ENCODE measurements around the gene ARHGAP18. TPM values are rescaled to one million over a fixed set of nuclear protein-coding genes. Genes with fewer than 3 reads are reported as not detected.

ARHGAP18 gene
- total and polyA plus RNA-seq, 5 donors: 3.0 to 6.5 (median 5.5) TPM

DNA sequence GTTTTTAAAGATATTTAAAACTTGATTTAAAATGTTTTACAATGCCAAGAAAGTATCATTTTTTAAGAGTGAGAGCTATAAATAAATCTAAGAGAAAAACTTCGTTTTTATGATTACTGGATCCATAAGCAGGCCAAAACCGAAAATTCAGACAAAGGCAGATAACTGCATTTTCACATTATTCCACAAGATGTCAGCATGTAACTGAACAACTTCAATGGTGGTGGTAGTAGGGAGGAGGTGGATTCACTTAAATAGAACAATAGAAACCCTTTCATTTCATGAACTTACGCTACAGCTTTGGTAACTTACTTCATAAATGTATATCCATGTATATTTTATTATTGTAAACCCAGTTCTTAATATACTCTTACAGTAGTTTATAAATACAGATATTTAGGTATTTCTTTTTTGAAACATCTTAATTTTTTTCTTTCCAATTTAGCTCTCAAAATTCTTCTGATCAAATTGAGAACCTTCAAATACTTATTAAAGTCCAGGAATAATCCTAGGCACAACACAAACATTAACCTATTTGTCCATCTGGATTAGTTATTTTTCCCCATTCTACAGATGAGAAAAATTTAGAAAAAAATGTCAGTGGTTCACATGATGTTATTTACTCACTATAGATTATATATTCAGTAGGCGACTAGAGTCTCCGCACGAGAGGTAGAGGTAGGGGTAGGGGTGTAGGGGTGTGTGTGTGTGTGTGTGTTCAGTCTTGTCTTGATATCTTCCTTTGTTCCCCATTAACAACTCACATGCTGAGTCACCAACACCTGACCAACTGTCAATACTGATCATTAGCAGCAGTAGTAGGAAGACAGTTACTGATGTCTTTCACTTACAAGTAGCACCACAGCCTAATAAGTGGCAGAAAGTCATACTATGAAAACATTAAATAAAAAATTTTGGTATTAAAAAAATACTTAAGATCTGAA, 111.5 kb downstream of the ARHGAP18 start:
- Histone ChIP-seq H3K4me3 (ENCODE audit: low read length) (no peak overlapping the region), H3K4me1 (ENCODE audit: control insufficient read depth, insufficient read depth, low read length) (no peaks in the 10 kb centered on the region), H3K27ac (ENCODE audit: low read length) (no peak overlapping the region), H3K27me3 (ENCODE audit: control insufficient read depth, insufficient read depth) (no peaks in the 10 kb centered on the region), H3K9me3 (ENCODE audit: control insufficient read depth, low read length) (no peaks in the 10 kb centered on the region)
- WGBS: 46% methylated on average over 6 of the region's 6 CpGs
- no peak for DNase-seq
- peak; percentile 75 to 76 for ATAC-seq
- intact Hi-C loops (cut with DNase I): loop anchor here in 2 of 4 donors (5.0 to 10.0 kb wide), 2 partner anchors 134 to 426 kb away; no protein-coding TSS in a partner anchor

DNA sequence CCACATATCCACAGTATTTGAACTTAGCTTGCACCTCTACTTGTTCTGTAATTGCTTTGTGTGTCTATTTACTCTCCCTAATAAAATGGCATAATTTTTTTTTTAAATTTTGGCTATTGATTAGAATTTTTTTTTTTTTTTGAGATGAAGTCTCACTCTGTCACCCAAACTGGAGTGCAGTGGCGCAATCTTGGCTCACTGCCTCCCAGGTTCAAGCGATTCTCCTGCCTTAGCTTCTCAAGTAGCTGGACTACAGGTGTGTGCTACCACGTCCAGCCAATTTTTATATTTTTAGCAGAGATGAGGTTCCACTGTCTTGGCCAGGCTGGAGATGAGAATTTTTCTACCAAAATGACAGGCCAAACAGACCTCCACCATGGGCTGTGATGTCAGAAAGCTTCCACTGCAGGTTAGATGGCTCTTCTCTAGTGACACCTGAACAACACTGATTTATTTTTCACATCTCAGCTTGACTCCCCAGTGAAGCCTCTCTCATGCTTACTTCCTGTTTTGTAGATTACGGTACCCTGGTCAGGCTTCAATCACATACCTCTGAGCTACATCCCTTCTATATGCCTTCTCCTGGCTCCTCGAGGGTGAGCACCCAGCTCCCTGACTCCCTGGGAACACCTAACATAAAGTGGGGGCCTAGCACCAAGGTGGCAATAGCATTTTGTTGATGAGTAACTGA, 112.8 kb downstream of the ARHGAP18 start:
- no peak overlapping the region for H3K4me3 ChIP-seq (ENCODE audit: low read length)
- ATAC-seq (no peak), DNase-seq (no peak)
- intact Hi-C loops (cut with DNase I): loop anchor here in 2 of 4 donors (5.0 to 10.0 kb wide), 2 partner anchors 135 to 428 kb away; no protein-coding TSS in a partner anchor
- no peak overlapping the region for H3K27ac ChIP-seq (ENCODE audit: low read length)
- no peaks in the 10 kb centered on the region for H3K4me1 ChIP-seq (ENCODE audit: control insufficient read depth, insufficient read depth, low read length)
- no peaks in the 10 kb centered on the region for H3K27me3 ChIP-seq (ENCODE audit: control insufficient read depth, insufficient read depth)
- H3K9me3 ChIP-seq (ENCODE audit: control insufficient read depth, low read length): no peaks in the 10 kb centered on the region
- 87% methylated on average over 5 of the region's 5 CpGs for WGBS

DNA sequence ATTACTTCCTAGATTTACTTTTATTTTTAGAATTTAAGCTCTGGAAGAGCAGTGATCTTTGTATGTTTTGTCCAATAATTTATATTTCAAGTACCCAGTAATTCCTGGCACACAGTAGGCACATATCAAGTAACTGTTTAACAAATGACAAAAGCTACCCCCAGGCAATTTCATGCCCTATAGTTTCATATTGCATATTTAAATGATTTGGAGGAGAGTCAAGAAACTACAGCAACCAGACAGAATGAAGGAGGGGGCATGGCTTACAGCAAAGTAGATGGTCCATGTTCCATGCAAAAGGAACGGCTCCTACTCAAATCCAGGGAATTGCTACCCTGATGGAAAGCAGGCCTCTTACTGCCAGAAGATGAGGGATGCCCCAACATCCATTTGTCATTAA, 113.5 kb downstream of the ARHGAP18 start:
- Histone ChIP-seq H3K27me3 (ENCODE audit: control insufficient read depth, insufficient read depth) (no peaks in the 10 kb centered on the region), H3K4me3 (ENCODE audit: low read length) (no peak overlapping the region), H3K4me1 (ENCODE audit: control insufficient read depth, insufficient read depth, low read length) (no peaks in the 10 kb centered on the region), H3K9me3 (ENCODE audit: control insufficient read depth, low read length) (no peaks in the 10 kb centered on the region), H3K27ac (ENCODE audit: low read length) (no peak overlapping the region)
- WGBS: 81% methylated on average over 1 of the region's 1 CpG
- no peak for DNase-seq
- intact Hi-C loops (cut with DNase I): loop anchor here in 2 of 4 donors (5.0 to 10.0 kb wide), 2 partner anchors 136 to 428 kb away; no protein-coding TSS in a partner anchor
- ATAC-seq: no peak

DNA sequence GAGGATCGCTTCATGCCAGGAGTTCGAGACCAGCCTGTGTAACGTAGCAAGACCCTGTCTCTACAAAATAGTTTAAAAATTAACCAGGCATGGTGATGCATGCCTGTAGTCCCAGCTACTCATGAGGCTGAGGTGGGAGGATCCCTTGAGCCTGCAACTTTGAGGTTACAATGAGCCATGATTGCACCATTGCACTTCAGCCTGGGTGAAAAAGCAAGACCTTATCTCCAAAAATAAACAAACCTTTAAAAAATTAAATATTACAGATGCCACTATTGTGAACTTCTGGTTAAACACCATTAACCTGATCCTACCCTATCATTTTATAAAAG, 116.8 kb downstream of the ARHGAP18 start:
- H3K4me3 ChIP-seq (ENCODE audit: low read length): no peak overlapping the region
- H3K27ac ChIP-seq (ENCODE audit: low read length): no peak overlapping the region
- no peaks in the 10 kb centered on the region for H3K4me1 ChIP-seq (ENCODE audit: control insufficient read depth, insufficient read depth, low read length)
- no peaks in the 10 kb centered on the region for H3K9me3 ChIP-seq (ENCODE audit: control insufficient read depth, low read length)
- ATAC-seq (no peak), DNase-seq (no peak)
- 98% methylated on average over 3 of the region's 3 CpGs for WGBS
- intact Hi-C loops (cut with DNase I): loop anchor here in 1 of 4 donors (10.0 kb wide), 1 partner anchor 432 kb away; no protein-coding TSS in a partner anchor
- no peaks in the 10 kb centered on the region for H3K27me3 ChIP-seq (ENCODE audit: control insufficient read depth, insufficient read depth)

DNA sequence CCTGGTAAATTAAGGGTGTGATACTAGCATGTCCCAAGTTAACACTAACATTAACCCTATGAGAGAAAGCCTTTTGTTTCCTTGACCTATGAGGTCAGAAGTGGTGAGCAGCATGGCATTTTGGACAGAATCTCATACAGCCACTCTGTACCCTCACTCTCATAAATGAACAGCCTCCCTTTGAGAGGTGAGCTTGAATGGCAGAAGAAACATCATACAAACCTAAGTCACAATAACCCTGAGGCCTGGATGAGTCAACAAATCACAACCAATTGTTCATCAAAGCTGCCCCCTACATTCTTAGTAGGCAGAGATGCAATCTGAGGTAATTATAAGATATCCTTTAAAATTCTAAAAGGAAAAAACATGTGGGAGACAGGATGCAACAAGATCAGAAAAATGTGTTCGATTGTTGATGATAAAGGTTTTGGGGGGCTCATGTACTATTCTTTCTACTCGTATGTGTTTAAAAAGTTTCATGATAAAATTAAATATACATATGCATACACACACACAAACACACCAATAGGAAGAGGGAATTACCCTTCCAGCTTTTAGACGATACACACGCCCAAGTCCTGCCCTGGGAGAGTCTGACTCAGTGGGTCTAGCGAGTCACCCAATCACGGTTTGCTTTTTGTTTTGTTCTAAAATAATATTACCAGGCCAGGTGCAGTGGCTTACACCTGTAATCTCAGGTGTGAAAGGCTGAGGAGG, 117.3 kb downstream of the ARHGAP18 start:
- ATAC-seq (no peak), DNase-seq (no peak)
- 92% methylated on average over 6 of the region's 6 CpGs for WGBS
- H3K4me1 ChIP-seq (ENCODE audit: control insufficient read depth, insufficient read depth, low read length): no peaks in the 10 kb centered on the region
- no peaks in the 10 kb centered on the region for H3K27me3 ChIP-seq (ENCODE audit: control insufficient read depth, insufficient read depth)
- H3K27ac ChIP-seq (ENCODE audit: low read length): no peak overlapping the region
- no peaks in the 10 kb centered on the region for H3K9me3 ChIP-seq (ENCODE audit: control insufficient read depth, low read length)
- intact Hi-C loops (cut with DNase I): loop anchor here in 1 of 4 donors (10.0 kb wide), 1 partner anchor 432 kb away; no protein-coding TSS in a partner anchor
- H3K4me3 ChIP-seq (ENCODE audit: low read length): no peak overlapping the region

DNA sequence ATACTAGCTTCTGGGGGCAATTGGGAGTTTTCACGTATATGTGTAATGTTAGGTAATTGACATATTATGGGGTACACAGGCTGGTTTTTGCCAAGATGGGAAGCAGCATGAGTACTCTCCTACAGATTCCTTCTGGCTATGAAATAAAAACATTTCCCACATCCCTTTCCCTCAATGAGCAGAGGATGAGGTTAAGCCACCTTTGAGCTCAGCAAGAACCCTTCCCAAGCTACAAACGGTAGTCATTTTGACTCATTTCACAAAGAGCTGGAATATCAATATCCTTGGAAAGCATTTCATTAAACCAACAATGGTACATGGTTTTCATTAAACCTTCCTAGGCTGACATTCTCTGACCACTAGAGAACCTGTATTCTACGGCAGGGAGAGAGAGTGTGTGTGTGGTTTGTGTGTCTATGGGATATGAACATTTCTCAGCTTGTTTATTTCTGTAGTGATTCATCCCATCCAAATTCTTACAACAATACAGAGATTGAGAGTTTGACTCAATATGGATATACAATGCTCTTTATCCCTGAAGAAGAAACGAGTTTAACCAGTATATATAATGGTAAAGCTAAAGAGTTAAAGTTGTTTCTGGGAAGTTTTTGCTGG, 119.5 kb downstream of the ARHGAP18 start:
- 92% methylated on average over 4 of the region's 4 CpGs for WGBS
- Histone ChIP-seq H3K27ac (ENCODE audit: low read length) (no peak overlapping the region), H3K27me3 (ENCODE audit: control insufficient read depth, insufficient read depth) (no peaks in the 10 kb centered on the region), H3K9me3 (ENCODE audit: control insufficient read depth, low read length) (no peaks in the 10 kb centered on the region), H3K4me1 (ENCODE audit: control insufficient read depth, insufficient read depth, low read length) (no peaks in the 10 kb centered on the region), H3K4me3 (ENCODE audit: low read length) (no peak overlapping the region)
- intact Hi-C loops (cut with DNase I): loop anchor here in 1 of 4 donors (10.0 kb wide), 1 partner anchor 434 kb away; no protein-coding TSS in a partner anchor
- ATAC-seq (no peak), DNase-seq (no peak)

DNA sequence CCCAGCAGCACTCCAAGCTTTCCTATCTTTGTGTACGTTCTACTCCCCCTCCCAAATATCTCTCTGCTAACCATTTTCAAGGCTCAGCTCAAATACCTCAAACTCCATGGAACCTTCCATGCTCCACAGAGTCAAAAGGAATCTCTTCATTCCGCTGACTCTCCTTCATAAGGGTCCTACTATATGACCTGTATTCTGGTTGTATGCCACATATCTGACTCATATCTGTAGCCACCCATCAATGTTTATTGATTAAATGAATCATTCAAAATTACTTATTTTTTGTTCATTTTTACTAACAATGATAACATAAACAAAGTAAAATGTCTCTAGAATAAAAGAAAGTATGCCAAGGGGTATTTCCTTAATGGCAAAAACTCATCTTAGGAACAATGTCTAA, 123.2 kb downstream of the ARHGAP18 start:
- intact Hi-C loops (cut with DNase I): no loop called here
- H3K4me3 ChIP-seq (ENCODE audit: low read length): no peak overlapping the region
- DNase-seq: no peak
- no peaks in the 10 kb centered on the region for H3K27me3 ChIP-seq (ENCODE audit: control insufficient read depth, insufficient read depth)
- no peaks in the 10 kb centered on the region for H3K4me1 ChIP-seq (ENCODE audit: control insufficient read depth, insufficient read depth, low read length)
- H3K27ac ChIP-seq (ENCODE audit: low read length): no peak overlapping the region
- H3K9me3 ChIP-seq (ENCODE audit: control insufficient read depth, low read length): no peaks in the 10 kb centered on the region
- 96% methylated on average over 2 of the region's 2 CpGs for WGBS
- no peak for ATAC-seq

DNA sequence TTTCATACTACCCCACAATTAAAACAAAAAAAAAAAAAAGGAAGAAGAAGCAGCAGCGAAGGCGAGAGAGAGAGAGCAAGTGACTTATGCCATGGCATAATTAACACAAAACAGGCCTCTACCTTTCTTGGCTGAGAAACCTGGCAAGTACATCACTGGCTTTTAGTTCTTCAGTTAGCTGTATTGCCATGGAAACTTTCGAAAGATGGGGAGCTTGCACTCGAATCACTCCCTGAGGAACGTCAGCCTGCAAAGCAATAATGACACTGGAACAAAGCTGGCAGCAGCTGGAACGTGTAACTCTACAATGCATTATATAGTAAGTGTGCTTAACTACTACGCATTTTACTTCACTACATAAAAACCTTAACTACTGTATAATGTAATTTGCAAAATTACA, 126.1 kb downstream of the ARHGAP18 start:
- no peak overlapping the region for H3K4me3 ChIP-seq (ENCODE audit: low read length)
- no peaks in the 10 kb centered on the region for H3K27me3 ChIP-seq (ENCODE audit: control insufficient read depth, insufficient read depth)
- no peak overlapping the region for H3K27ac ChIP-seq (ENCODE audit: low read length)
- DNase-seq (no peak), ATAC-seq (no peak)
- intact Hi-C loops (cut with DNase I): no loop called here
- H3K4me1 ChIP-seq (ENCODE audit: control insufficient read depth, insufficient read depth, low read length): no peaks in the 10 kb centered on the region
- WGBS: 67% methylated on average over 7 of the region's 7 CpGs
- no peaks in the 10 kb centered on the region for H3K9me3 ChIP-seq (ENCODE audit: control insufficient read depth, low read length)

DNA sequence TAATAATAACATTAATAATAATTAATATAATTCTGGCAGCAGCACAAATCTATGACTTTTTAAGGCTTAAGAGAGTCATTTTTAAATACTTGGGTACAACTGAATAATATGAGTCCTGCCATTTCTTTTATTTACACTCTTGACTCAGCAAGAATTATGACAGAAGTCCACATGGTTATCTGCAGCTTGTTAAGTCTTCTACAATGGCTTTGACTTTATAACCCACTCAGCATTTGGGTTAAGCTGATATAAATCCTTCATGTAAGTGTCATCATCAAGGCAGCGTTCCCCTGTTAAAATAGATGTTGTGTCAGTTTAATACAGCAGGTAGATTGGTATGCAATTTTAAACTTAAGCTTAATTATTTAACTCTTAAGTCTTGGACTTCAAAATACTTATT, 131.7 kb downstream of the ARHGAP18 start:
- H3K4me1 ChIP-seq (ENCODE audit: control insufficient read depth, insufficient read depth, low read length): no peaks in the 10 kb centered on the region
- no peak for ATAC-seq
- WGBS: 84% methylated on average over 1 of the region's 1 CpG
- H3K27ac ChIP-seq (ENCODE audit: low read length): no peak overlapping the region
- H3K4me3 ChIP-seq (ENCODE audit: low read length): no peak overlapping the region
- H3K27me3 ChIP-seq (ENCODE audit: control insufficient read depth, insufficient read depth): no peaks in the 10 kb centered on the region
- no peaks in the 10 kb centered on the region for H3K9me3 ChIP-seq (ENCODE audit: control insufficient read depth, low read length)
- intact Hi-C loops (cut with DNase I): loop anchor here in 1 of 4 donors (5.0 kb wide), 1 partner anchor 81 kb away; no protein-coding TSS in a partner anchor
- no peak for DNase-seq

DNA sequence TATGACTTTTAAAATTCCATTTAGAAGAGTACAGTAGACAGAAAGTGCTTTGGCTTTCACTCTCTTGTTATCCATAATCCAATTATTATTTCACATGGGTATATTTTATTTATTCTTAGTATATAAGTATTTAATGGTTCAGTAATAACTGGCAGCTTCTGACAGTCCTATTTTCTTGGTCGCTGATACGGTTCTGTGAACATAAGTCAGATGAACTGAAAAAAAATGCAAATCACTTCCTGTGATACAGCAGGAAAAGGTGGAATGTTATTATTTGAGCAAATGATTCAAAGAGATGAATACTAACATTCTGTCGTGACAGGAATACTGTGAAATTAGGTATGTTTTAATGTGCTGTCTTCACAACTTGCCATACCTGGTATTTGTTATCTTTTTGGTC, 132.3 kb downstream of the ARHGAP18 start:
- DNase-seq: no peak
- no peaks in the 10 kb centered on the region for H3K9me3 ChIP-seq (ENCODE audit: control insufficient read depth, low read length)
- no peak for ATAC-seq
- no peaks in the 10 kb centered on the region for H3K4me1 ChIP-seq (ENCODE audit: control insufficient read depth, insufficient read depth, low read length)
- H3K27ac ChIP-seq (ENCODE audit: low read length): no peak overlapping the region
- WGBS: 74% methylated on average over 3 of the region's 3 CpGs
- H3K27me3 ChIP-seq (ENCODE audit: control insufficient read depth, insufficient read depth): no peaks in the 10 kb centered on the region
- H3K4me3 ChIP-seq (ENCODE audit: low read length): no peak overlapping the region
- intact Hi-C loops (cut with DNase I): loop anchor here in 1 of 4 donors (5.0 kb wide), 1 partner anchor 80 kb away; no protein-coding TSS in a partner anchor
